GM06990 (cell line): ENCODE data around the gene TOP3B.

Source experiments
- DNase-seq: peaks from one replicate; pipeline ENCODE4 v3.0.0-alpha.2; 2011; ENCODE audit not compliant: insufficient read length; ENCODE audit errors: extremely low read depth
- H3K27me3 ChIP-seq: replicated peaks from 2 replicates; pipeline ENCODE4 v1.6.0; 2011; ENCODE audit warnings: low read length; ENCODE audit not compliant: control insufficient read depth, insufficient read depth
- H3K36me3 ChIP-seq: 2 replicates; pipeline ENCODE4 v1.5.1; 2011; ENCODE audit warnings: low read length; ENCODE audit not compliant: control insufficient read depth, insufficient read depth
- H3K4me3 ChIP-seq: replicated peaks from 2 replicates; pipeline ENCODE4 v1.5.1; 2011; ENCODE audit warnings: low read depth, mild to moderate bottlenecking, control low read depth, low read length
- CTCF ChIP-seq: IDR thresholded peaks from 2 replicates; pipeline ENCODE4 v1.5.1; 2011; ENCODE audit warnings: low read length, control low read depth, mild to moderate bottlenecking, inconsistent platforms; ENCODE audit not compliant: insufficient read depth, poor library complexity, severe bottlenecking

TOP3B gene

GRCh38 chr22:22005945-22006595 lies 23.5 kb upstream of the TOP3B start:
- H3K36me3 ChIP-seq = no peaks in the 10 kb centered on the region
- TF ChIP-seq CTCF = no peak
- no peaks in the 10 kb centered on the region for H3K27me3 ChIP-seq
- no peak for DNase-seq
- H3K4me3 ChIP-seq = no peak overlapping the region

DNA sequence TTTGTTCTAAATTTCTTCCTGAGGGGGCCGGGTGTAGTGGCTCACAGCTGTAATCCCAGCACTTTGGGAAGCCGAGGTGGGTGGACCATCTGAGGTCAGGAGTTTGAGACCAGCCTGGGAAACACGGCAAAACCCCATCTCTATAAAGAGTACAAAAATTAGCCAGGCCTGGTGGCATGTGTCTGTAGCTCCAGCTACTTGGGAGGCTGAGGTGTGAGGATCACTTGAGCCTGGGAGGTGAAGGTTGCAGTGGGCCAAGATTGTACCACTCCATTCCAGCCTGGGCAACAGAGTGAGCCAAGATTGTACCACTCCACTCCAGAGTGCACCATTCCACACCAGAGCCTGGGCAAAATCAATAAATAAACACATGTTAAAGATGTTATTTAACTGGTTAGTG lies 20.6 kb upstream of the TOP3B start:
- H3K36me3 ChIP-seq = no peaks in the 10 kb centered on the region

DNA sequence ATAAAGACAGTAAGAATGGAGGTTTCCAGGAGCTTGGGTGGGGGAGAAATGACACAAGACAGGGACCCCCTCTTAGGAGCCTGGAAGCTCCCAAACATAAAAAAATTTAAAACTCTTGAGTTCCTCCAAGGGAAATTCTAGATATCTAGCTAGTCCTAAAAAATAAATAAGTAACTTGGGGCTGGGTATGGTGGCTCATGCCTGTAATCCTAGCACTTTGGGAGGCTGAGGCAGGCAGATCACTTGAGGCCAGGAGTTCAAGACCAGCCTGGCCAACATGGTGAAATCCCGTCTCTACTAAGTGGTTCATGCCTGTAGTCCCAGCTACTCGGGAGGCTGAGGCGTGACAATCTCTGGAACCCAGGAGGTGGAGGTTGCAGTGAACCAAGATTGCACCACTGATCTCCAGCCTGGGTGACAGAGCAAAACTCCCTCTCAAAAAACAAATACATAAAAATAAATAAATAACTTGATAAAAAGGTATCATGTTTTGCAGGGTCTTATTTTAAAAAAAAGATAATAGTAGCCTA lies 20.0 kb upstream of the TOP3B start:
- no peak for DNase-seq
- Histone ChIP-seq H3K36me3 (no peaks in the 10 kb centered on the region), H3K4me3 (no peak overlapping the region), H3K27me3 (no peaks in the 10 kb centered on the region)
- no peak for TF ChIP-seq CTCF

More for the DNA sequence above, 20.6 kb upstream of the TOP3B start:
- no peak overlapping the region for H3K4me3 ChIP-seq
- H3K27me3 ChIP-seq = no peaks in the 10 kb centered on the region
- no peak for DNase-seq
- no peak for TF ChIP-seq CTCF

DNA sequence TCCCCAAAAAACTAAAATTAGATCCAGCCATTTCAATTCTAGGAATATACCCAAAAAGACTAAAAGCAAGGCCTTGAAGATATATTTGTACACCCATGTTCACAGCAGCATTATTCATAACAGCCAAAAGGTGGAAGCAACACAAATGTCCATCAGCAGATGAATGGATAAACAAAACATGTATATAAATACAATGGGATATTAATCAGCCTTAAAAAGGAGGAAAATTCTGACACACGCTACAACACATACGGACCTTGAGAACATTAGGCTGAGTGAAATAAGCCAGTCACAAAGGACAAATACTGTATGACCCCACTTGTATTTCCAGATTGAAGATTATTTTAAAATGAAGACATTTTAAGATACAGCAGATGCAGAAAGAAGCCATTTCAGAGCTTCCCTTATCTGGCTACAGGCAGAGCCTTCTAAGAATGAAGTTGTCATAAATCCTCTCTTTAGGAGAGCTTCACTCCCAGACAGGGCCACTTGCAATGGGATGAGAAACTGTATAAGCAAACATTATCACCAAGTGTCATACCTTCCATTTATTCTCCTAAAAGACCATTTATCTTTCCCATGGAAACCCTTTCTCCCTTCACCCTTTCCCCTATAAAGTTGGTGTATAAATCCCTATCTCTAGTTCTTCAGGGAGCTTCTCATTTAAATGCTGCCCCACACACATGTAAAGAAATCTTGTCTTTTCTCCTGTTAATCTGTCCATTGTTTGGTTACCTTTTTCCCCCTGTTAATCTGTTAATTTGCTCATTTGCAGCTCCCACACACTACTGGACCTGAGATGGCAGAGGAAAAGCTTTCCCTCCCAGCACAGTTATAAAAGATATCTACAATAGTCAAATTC lies 19.3 kb upstream of the TOP3B start:
- Histone ChIP-seq H3K4me3 (no peak overlapping the region), H3K27me3 (no peaks in the 10 kb centered on the region), H3K36me3 (no peaks in the 10 kb centered on the region)
- DNase-seq = no peak
- TF ChIP-seq CTCF = no peak

DNA sequence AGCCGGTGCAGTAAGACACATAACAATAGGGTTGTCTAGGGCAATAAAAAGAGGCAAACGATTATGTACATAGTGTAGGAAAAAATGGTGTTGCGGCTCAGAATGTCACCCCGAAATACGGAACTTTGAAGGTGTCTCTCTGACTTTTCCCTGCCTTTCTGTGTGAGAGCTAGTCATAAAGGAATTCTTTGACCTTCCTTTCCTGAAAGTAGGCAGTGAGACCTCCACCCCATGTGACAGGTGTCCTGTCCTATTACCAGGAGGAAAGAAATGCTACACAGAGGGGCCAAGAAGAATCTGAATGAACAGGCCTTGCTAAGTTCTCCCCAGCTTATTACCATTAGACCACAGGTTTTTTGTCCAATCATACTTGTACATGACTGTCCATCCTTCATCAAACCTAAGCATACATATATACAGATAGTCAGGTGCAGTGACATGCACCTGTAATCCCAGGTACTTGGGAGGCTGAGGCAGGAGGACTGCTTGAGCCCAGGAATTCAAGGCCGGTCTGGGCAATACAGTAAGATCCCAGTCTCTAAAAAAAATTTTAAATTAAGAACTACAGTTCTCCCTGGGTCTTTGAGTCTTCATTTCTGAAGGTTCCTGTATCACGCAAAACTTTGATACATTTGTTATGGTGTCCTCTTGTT lies 16.1 kb upstream of the TOP3B start:
- DNase-seq = no peak
- H3K27me3 ChIP-seq = no peaks in the 10 kb centered on the region

More for the DNA sequence above, 16.1 kb upstream of the TOP3B start:
- Histone ChIP-seq H3K36me3 (no peaks in the 10 kb centered on the region), H3K4me3 (no peak overlapping the region)
- no peak for TF ChIP-seq CTCF
